ENCODE data around the gene GNGT1. TPM values are rescaled to one million over a fixed set of nuclear protein-coding genes. Genes with fewer than 3 reads are reported as not detected.

The GNGT1 gene
- polyA plus RNA-seq, 1 donor from 2014 or later = not detected

DNA sequence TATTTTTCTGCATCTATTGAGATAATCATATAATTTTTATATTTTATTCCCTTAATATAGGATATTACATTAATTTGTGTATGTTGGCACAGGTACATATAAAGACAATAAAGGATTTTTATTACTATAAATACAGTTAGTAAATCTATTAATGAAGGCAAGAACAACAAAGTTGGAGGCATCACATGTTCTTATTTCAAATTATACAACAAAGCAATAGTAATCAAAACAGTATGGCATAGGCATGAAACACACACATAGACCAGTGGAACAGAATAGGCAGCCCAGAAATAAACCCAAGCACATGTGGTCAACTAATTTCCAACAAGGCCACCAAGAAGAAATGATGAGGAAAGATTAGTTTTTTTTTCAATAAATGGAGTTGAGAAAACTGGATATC is 27.0 kb upstream of the GNGT1 start (continued):
- no peak for TF ChIP-seq MXI1 (conservative IDR thresholded peaks at IDR 0.05; ENCODE audit: poor library complexity, severe bottlenecking)

DNA sequence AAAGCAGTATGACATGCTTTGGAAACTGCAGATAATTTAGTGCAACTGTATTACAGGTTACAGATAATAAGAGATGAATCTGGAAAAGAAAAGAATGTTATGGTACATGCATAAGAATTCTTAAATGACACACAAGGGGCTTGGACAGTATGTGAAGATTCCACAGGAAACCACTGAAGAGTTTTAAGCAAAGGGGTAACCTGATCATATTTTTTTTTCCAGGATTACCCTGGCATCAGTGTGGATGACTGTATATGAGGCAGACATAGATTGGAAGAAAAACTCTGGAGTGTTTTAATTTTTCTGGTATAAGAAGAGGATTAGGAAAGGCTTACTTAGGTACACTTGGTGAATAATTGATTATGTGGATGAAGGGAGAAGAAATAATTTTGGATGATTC is 23.9 kb upstream of the GNGT1 start:
- no peaks in the 10 kb centered on the region for H3K27me3 ChIP-seq (ENCODE audit: insufficient read depth, low read depth, low read length)
- no peaks in the 10 kb centered on the region for H3F3A ChIP-seq (ENCODE audit: insufficient read depth, low read length, poor library complexity, severe bottlenecking)
- H3K9me3 ChIP-seq (ENCODE audit: low read length) = peaks cover 7% of the 10 kb centered on the region
- H3K36me3 ChIP-seq (ENCODE audit: insufficient read depth, low read length) = no peaks in the 10 kb centered on the region
- H2AFZ ChIP-seq (ENCODE audit: low read depth, low read length) = no peak overlapping the region
- no peak overlapping the region for H3K9ac ChIP-seq (ENCODE audit: low read length)
- TF ChIP-seq SMC3 (conservative IDR thresholded peaks at IDR 0.05; ENCODE audit: poor library complexity) (no peak), MXI1 (conservative IDR thresholded peaks at IDR 0.05; ENCODE audit: poor library complexity, severe bottlenecking) (no peak), POLR2AphosphoS5 (IDR thresholded peaks at IDR 0.05) (no peak), TAF1 (IDR thresholded peaks at IDR 0.05; ENCODE audit: low read depth) (no peak)
- H3K4me2 ChIP-seq (ENCODE audit: low read length) = no peak overlapping the region
- H3K79me2 ChIP-seq (replicated peaks; ENCODE audit: insufficient read depth, low read length) = no peaks in the 10 kb centered on the region
- no peaks in the 10 kb centered on the region for H3K9me2 ChIP-seq (ENCODE audit: insufficient read depth, low read length)
- H3K27ac ChIP-seq (ENCODE audit: low read length) = no peak overlapping the region
- no peaks in the 10 kb centered on the region for H4K20me1 ChIP-seq (ENCODE audit: insufficient read depth)
- no peak overlapping the region for H3K4me3 ChIP-seq (ENCODE audit: low read length)

DNA sequence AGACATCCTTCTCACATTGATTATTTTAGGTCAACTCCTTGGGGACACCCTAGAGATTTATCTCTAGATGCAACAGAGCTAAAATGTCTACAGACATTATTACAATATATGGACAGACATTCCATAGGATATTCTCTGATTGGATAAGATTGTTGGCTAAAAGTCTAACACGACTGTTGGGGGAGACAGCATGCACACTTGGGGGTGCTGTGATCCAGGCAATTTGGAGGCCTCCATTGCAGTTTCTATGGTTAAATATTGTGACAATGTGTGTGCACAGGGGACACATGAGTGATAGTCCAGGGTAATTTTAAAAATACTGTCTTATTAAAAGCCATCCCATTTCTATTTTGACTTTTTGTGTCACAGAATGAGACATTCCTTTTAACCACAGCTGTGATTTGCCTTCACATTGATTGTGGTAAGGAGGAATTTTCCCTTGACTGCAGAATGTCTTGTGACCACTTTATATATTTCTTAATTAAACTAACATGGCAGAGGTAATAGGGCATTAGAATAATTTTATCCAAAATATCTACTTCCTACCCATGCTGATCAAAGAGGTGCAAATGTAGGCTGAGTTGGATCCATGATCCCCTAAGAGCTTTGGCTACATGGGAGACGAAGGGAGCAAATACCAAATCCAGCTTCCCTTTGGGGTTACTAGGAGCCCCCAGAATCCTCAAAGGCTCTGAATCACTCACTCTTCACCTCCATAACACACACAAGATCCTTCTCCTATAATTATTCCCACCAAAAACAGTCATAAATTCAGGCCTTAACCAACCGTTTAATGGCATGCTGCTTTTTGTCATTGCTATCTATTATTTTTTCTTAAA is 23.1 kb upstream of the GNGT1 start:
- Histone ChIP-seq H3K36me3 (ENCODE audit: insufficient read depth, low read length) (no peaks in the 10 kb centered on the region), H3K4me3 (ENCODE audit: low read length) (no peak overlapping the region), H3K79me2 (replicated peaks; ENCODE audit: insufficient read depth, low read length) (no peaks in the 10 kb centered on the region), H3K4me2 (ENCODE audit: low read length) (no peak overlapping the region), H3K9me2 (ENCODE audit: insufficient read depth, low read length) (no peaks in the 10 kb centered on the region), H3K9ac (ENCODE audit: low read length) (no peak overlapping the region), H3F3A (ENCODE audit: insufficient read depth, low read length, poor library complexity, severe bottlenecking) (no peaks in the 10 kb centered on the region), H3K27me3 (ENCODE audit: insufficient read depth, low read depth, low read length) (no peaks in the 10 kb centered on the region), H3K9me3 (ENCODE audit: low read length) (peaks cover 7% of the 10 kb centered on the region), H2AFZ (ENCODE audit: low read depth, low read length) (no peak overlapping the region), H3K27ac (ENCODE audit: low read length) (no peak overlapping the region), H4K20me1 (ENCODE audit: insufficient read depth) (no peaks in the 10 kb centered on the region)
- TF ChIP-seq, protein P1, sequence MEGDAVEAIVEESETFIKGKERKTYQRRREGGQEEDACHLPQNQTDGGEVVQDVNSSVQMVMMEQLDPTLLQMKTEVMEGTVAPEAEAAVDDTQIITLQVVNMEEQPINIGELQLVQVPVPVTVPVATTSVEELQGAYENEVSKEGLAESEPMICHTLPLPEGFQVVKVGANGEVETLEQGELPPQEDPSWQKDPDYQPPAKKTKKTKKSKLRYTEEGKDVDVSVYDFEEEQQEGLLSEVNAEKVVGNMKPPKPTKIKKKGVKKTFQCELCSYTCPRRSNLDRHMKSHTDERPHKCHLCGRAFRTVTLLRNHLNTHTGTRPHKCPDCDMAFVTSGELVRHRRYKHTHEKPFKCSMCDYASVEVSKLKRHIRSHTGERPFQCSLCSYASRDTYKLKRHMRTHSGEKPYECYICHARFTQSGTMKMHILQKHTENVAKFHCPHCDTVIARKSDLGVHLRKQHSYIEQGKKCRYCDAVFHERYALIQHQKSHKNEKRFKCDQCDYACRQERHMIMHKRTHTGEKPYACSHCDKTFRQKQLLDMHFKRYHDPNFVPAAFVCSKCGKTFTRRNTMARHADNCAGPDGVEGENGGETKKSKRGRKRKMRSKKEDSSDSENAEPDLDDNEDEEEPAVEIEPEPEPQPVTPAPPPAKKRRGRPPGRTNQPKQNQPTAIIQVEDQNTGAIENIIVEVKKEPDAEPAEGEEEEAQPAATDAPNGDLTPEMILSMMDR (IDR thresholded peaks at IDR 0.05; ENCODE audit: poor library complexity, severe bottlenecking) = no peak
- no peak for TF ChIP-seq MXI1 (conservative IDR thresholded peaks at IDR 0.05; ENCODE audit: poor library complexity, severe bottlenecking)
- TF ChIP-seq POLR2AphosphoS5 (IDR thresholded peaks at IDR 0.05) = no peak
- TF ChIP-seq TAF1 (IDR thresholded peaks at IDR 0.05; ENCODE audit: low read depth) = no peak
- no peak for TF ChIP-seq EP300 (conservative IDR thresholded peaks at IDR 0.05; ENCODE audit: poor library complexity, severe bottlenecking)
- no peak for TF ChIP-seq EZH2 (IDR thresholded peaks at IDR 0.05; ENCODE audit: borderline replicate concordance, insufficient read depth, low read length, poor library complexity, severe bottlenecking)
- no peak for TF ChIP-seq RAD21 (conservative IDR thresholded peaks at IDR 0.05)
- TF ChIP-seq SMC3 (conservative IDR thresholded peaks at IDR 0.05; ENCODE audit: poor library complexity) = no peak
- TF ChIP-seq, protein P2, sequence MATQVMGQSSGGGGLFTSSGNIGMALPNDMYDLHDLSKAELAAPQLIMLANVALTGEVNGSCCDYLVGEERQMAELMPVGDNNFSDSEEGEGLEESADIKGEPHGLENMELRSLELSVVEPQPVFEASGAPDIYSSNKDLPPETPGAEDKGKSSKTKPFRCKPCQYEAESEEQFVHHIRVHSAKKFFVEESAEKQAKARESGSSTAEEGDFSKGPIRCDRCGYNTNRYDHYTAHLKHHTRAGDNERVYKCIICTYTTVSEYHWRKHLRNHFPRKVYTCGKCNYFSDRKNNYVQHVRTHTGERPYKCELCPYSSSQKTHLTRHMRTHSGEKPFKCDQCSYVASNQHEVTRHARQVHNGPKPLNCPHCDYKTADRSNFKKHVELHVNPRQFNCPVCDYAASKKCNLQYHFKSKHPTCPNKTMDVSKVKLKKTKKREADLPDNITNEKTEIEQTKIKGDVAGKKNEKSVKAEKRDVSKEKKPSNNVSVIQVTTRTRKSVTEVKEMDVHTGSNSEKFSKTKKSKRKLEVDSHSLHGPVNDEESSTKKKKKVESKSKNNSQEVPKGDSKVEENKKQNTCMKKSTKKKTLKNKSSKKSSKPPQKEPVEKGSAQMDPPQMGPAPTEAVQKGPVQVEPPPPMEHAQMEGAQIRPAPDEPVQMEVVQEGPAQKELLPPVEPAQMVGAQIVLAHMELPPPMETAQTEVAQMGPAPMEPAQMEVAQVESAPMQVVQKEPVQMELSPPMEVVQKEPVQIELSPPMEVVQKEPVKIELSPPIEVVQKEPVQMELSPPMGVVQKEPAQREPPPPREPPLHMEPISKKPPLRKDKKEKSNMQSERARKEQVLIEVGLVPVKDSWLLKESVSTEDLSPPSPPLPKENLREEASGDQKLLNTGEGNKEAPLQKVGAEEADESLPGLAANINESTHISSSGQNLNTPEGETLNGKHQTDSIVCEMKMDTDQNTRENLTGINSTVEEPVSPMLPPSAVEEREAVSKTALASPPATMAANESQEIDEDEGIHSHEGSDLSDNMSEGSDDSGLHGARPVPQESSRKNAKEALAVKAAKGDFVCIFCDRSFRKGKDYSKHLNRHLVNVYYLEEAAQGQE (IDR thresholded peaks at IDR 0.05; ENCODE audit: borderline replicate concordance) = no peak
